ENCODE results near the gene DISP2.

The DISP2 gene

DNA sequence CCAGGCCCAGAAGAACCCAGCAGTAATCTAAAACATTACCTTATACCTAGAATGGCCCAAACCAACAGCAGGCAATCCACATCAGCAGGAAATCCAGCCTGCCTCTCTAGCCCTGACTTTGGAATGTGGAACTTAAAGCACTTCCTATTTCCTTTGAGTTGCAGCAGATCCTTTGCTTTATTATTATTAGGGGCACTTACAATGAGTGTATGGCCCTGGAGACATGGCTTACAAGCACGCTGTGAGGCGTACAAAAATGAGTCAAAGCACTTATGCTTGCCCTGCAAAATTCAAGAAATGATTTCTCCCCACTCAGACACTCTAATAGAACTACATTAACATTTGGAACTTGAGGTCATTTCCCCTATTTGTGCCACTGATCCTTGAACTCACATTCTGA lies 15.0 kb downstream of the DISP2 start:
- CTCF ChIA-PET = no interaction called here
- POLR2A ChIA-PET = interaction anchor here (1.4 kb wide), 1 partner anchor 10 kb away, joined by 9 read pairs; the partner anchor contains the start of gene KNSTRN
- no peak for DNase-seq (ENCODE audit: extremely low spot score)
- TF ChIP-seq FOXA1 (IDR thresholded peaks at IDR 0.05) (no peak), BHLHE40 (IDR thresholded peaks at IDR 0.05; ENCODE audit: borderline replicate concordance) (no peak), TARDBP (IDR thresholded peaks at IDR 0.05) (no peak), FOXM1 (IDR thresholded peaks at IDR 0.05; ENCODE audit: borderline replicate concordance) (no peak), NFRKB (IDR thresholded peaks at IDR 0.05) (no peak), ELF4 (IDR thresholded peaks at IDR 0.05) (no peak), ARNT (IDR thresholded peaks at IDR 0.05) (no peak), FOXK2 (IDR thresholded peaks at IDR 0.05) (no peak), LEF1 (IDR thresholded peaks at IDR 0.05; ENCODE audit: borderline replicate concordance) (no peak), L3MBTL2 (conservative IDR thresholded peaks at IDR 0.05) (no peak), SUZ12 (IDR thresholded peaks at IDR 0.05) (no peak), CTBP1 (IDR thresholded peaks at IDR 0.05; ENCODE audit: borderline replicate concordance) (no peak), SP1 (IDR thresholded peaks at IDR 0.05) (no peak), ZNF384 (IDR thresholded peaks at IDR 0.05) (no peak), PKNOX1 (IDR thresholded peaks at IDR 0.05) (no peak), HDGF (IDR thresholded peaks at IDR 0.05; ENCODE audit: borderline replicate concordance) (no peak)

DNA sequence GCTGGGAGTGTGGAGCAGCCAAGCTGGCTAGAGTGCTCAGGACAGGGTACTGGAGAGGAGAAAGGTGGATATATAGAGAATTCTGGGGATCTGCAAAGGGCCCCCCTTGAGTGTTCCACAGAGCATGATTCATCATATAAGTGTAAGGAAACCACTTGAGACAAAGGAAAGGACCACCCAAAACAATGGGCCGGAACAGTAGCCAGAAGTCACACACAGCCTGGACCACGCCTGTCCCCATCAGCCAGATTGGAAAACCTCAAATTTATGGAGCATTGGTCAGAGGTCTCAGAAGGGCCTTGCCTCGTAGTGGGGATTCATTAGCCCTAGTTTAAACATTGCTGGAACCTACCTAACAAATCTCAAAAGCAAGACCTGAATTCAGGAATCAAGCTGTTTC lies 19.6 kb downstream of the DISP2 start:
- CTCF ChIA-PET = no interaction called here

DNA sequence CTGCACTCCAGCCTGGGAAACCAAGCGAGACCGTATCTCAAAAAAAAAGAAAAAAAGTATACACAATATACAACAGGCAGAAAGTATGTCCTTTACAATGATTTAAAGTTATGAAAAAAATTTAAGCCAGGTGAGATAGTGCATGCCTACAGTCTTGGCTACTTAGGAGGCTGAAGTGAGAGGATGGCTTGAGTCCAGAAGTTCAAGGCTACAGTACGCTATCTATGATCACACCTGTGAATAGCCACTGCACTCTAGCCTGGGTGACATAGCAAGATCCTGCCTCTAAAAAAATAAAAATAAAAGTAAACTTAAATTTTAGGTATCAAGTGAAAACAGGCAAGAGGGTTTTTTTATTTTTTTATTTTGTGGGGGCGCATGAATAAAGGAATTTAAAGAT lies 21.4 kb downstream of the DISP2 start:
- POLR2A ChIA-PET = no interaction called here
- CTCF ChIA-PET = no interaction called here
- TF ChIP-seq L3MBTL2 (conservative IDR thresholded peaks at IDR 0.05) = no peak
- TF ChIP-seq ZNF384 (IDR thresholded peaks at IDR 0.05) = no peak
- no peak for TF ChIP-seq BHLHE40 (IDR thresholded peaks at IDR 0.05; ENCODE audit: borderline replicate concordance)
- no peak for TF ChIP-seq TARDBP (IDR thresholded peaks at IDR 0.05)
- no peak for TF ChIP-seq HDGF (IDR thresholded peaks at IDR 0.05; ENCODE audit: borderline replicate concordance)
- TF ChIP-seq PKNOX1 (IDR thresholded peaks at IDR 0.05) = no peak
- no peak for TF ChIP-seq LEF1 (IDR thresholded peaks at IDR 0.05; ENCODE audit: borderline replicate concordance)
- TF ChIP-seq SUZ12 (IDR thresholded peaks at IDR 0.05) = no peak
- no peak for TF ChIP-seq FOXK2 (IDR thresholded peaks at IDR 0.05)
- TF ChIP-seq ARNT (IDR thresholded peaks at IDR 0.05) = no peak
- no peak for TF ChIP-seq FOXM1 (IDR thresholded peaks at IDR 0.05; ENCODE audit: borderline replicate concordance)
- no peak for TF ChIP-seq CTBP1 (IDR thresholded peaks at IDR 0.05; ENCODE audit: borderline replicate concordance)
- no peak for TF ChIP-seq SP1 (IDR thresholded peaks at IDR 0.05)
- DNase-seq (ENCODE audit: extremely low spot score) = no peak

More for the DNA sequence above, 19.6 kb downstream of the DISP2 start:
- no peak for DNase-seq (ENCODE audit: extremely low spot score)
- POLR2A ChIA-PET = no interaction called here
- TF ChIP-seq BHLHE40 (IDR thresholded peaks at IDR 0.05; ENCODE audit: borderline replicate concordance) (no peak), FOXA1 (IDR thresholded peaks at IDR 0.05) (no peak), FOXM1 (IDR thresholded peaks at IDR 0.05; ENCODE audit: borderline replicate concordance) (no peak), HDGF (IDR thresholded peaks at IDR 0.05; ENCODE audit: borderline replicate concordance) (no peak), TARDBP (IDR thresholded peaks at IDR 0.05) (no peak), CTBP1 (IDR thresholded peaks at IDR 0.05; ENCODE audit: borderline replicate concordance) (no peak), ELF4 (IDR thresholded peaks at IDR 0.05) (no peak), SUZ12 (IDR thresholded peaks at IDR 0.05) (no peak), ARNT (IDR thresholded peaks at IDR 0.05) (no peak), SP1 (IDR thresholded peaks at IDR 0.05) (no peak), L3MBTL2 (conservative IDR thresholded peaks at IDR 0.05) (no peak), PKNOX1 (IDR thresholded peaks at IDR 0.05) (no peak), ZNF384 (IDR thresholded peaks at IDR 0.05) (no peak), NFRKB (IDR thresholded peaks at IDR 0.05) (no peak), FOXK2 (IDR thresholded peaks at IDR 0.05) (no peak), LEF1 (IDR thresholded peaks at IDR 0.05; ENCODE audit: borderline replicate concordance) (no peak)

GRCh38 chr15:40379853-40380252 lies 21.8 kb downstream of the DISP2 start:
- POLR2A ChIA-PET = no interaction called here
- DNase-seq (ENCODE audit: extremely low spot score) = no peak

DNA sequence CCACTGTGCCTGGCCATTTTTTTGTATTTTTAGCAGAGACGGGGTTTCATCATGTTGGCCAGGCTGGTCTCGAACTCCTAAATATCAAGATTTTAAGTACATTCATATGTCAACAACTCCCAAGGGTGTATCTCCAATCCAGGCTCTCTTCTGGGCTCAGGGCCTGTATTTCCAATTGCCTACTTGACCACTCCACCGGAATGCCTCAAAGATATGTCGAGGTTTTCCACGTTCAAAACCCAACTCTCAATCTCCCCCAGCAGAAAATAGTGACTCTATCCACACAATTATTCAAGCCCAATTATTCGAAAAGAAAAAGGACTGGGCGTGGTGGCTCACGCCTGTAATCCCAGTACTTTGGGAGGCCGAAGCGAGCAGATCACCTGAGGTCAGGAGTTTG lies 22.6 kb downstream of the DISP2 start:
- CTCF ChIA-PET = no interaction called here
- no peak for DNase-seq (ENCODE audit: extremely low spot score)
- TF ChIP-seq ARNT (IDR thresholded peaks at IDR 0.05) = no peak
- TF ChIP-seq CTBP1 (IDR thresholded peaks at IDR 0.05; ENCODE audit: borderline replicate concordance) = no peak
- no peak for TF ChIP-seq FOXA1 (IDR thresholded peaks at IDR 0.05)
- POLR2A ChIA-PET = no interaction called here

More at GRCh38 chr15:40379853-40380252, 21.8 kb downstream of the DISP2 start:
- CTCF ChIA-PET = no interaction called here
- no peak for TF ChIP-seq FOXM1 (IDR thresholded peaks at IDR 0.05; ENCODE audit: borderline replicate concordance)
- no peak for TF ChIP-seq FOXK2 (IDR thresholded peaks at IDR 0.05)
- no peak for TF ChIP-seq ELF4 (IDR thresholded peaks at IDR 0.05)
- TF ChIP-seq LEF1 (IDR thresholded peaks at IDR 0.05; ENCODE audit: borderline replicate concordance) = no peak
- no peak for TF ChIP-seq PKNOX1 (IDR thresholded peaks at IDR 0.05)
- no peak for TF ChIP-seq TARDBP (IDR thresholded peaks at IDR 0.05)
- no peak for TF ChIP-seq ZNF384 (IDR thresholded peaks at IDR 0.05)
- TF ChIP-seq HDGF (IDR thresholded peaks at IDR 0.05; ENCODE audit: borderline replicate concordance) = no peak
- TF ChIP-seq CTBP1 (IDR thresholded peaks at IDR 0.05; ENCODE audit: borderline replicate concordance) = no peak
- TF ChIP-seq ARNT (IDR thresholded peaks at IDR 0.05) = no peak
